ENCODE measurements around the gene MLST8.

DNA sequence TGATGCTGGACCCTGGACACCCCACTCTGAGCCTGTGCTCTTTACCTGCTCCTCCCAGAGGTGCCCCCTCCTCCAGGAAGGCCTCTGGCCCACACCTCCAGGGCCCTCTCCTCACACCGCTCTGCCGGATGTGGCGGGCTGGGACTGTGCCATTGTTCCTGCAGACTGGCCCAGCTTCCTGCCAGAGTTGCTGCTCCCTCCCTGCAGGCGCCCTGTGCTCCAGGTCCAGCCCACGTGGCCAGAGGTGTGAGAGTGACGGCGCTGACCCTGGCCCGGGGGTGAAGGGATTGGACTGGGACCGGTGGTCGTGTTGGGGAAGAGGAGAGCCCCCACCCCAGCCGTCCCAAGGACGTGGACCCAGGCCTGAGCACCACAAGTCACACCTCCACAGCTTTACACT is 23.8 kb downstream of the MLST8 start:
- TF ChIP-seq CTCF (optimal IDR thresholded peaks at IDR 0.05 in 1 of 3, IDR thresholded peaks at IDR 0.05 in 1 of 3, conservative IDR thresholded peaks at IDR 0.05 in 1 of 3; ENCODE audit: extremely low read depth in 1 of 3, insufficient read depth in 2 of 3, low read length in 3 of 3): no peak
- no peak for TF ChIP-seq EZH2 (IDR thresholded peaks at IDR 0.05; ENCODE audit: low read length)

Data from keratinocyte (primary cell).